ENCODE measurements around the gene KIF16B.

DNA sequence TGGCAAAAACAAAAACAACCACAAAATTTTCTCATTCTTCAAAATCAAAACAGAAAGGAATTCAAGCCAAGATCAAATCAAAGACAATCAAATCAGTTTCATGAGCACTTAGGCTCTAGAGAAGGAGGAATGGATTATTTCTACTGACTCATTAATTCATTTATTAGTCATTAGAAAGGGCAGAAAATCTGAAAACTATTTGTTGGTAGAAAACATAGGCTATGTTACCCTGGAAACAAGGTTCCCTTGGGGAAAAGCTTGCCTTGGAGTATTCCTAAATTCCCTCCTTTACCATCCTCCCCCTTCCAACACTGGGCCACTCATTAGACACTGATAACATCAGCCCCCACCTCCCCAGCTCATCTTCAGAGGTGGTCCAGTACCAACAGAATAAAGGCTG, 17.5 kb downstream of the KIF16B start:
- TF ChIP-seq, protein P1, sequence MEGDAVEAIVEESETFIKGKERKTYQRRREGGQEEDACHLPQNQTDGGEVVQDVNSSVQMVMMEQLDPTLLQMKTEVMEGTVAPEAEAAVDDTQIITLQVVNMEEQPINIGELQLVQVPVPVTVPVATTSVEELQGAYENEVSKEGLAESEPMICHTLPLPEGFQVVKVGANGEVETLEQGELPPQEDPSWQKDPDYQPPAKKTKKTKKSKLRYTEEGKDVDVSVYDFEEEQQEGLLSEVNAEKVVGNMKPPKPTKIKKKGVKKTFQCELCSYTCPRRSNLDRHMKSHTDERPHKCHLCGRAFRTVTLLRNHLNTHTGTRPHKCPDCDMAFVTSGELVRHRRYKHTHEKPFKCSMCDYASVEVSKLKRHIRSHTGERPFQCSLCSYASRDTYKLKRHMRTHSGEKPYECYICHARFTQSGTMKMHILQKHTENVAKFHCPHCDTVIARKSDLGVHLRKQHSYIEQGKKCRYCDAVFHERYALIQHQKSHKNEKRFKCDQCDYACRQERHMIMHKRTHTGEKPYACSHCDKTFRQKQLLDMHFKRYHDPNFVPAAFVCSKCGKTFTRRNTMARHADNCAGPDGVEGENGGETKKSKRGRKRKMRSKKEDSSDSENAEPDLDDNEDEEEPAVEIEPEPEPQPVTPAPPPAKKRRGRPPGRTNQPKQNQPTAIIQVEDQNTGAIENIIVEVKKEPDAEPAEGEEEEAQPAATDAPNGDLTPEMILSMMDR (conservative IDR thresholded peaks at IDR 0.05; ENCODE audit: low read depth, low read length), result no peak
- TF ChIP-seq EZH2phosphoT487 (IDR thresholded peaks at IDR 0.05; ENCODE audit: borderline replicate concordance, low read length) (no peak), EZH2 (IDR thresholded peaks at IDR 0.05; ENCODE audit: low read length, unreplicated experiment) (no peak)

Data from PC-3 (cell line).